Left colon (tissue), 2 donors: ENCODE data around the gene AVEN. TPM values are rescaled to one million over a fixed set of nuclear protein-coding genes. Genes with fewer than 3 reads are reported as not detected.
"Not testable (repeated sequence)": the region's sequence is repeated elsewhere in the genome, so short reads cannot be mapped to it uniquely, and the experiment has no call there.

Source experiments
- ATAC-seq: fragments of 200-7000 bp; cut with Tn5 transposase; one replicate; pipeline ENCODE4 v1.9.1; 2020; ENCODE audit warnings: mild to moderate bottlenecking, moderate library complexity
- DNase-seq, 2 donors: peaks; one replicate each; pipeline ENCODE4 v3.0.0-alpha.2; 2020
- intact Hi-C, 2 donors: fragments of 100-400 bp; cut with DNase I in 1 of 2; cut with micrococcal nuclease in 1 of 2; formaldehyde crosslinking; loops; one replicate each; pipeline versions ENCODE4 v1.11.2 to v1.14.0; 2022; cut with DNase I, micrococcal nuclease
- total RNA-seq, 2 donors: library from RNA; stranded (reverse); fragmentation: NEBNext Ultra II Directional; extraction: Animal tissue kit (Norgen Biotek cat#: 25700); gene quantifications; one replicate each; pipeline ENCODE4 v1.2.1, GENCODE V29; 2021
- donor health status: DM: no; HTN: no; CAD: no.
- donor health status: DM: yes; HTN: yes; CAD: no.

AVEN gene
- total RNA-seq, 2 donors from 2014 or later: 10.3 to 11.4 TPM

- intact Hi-C loops: no loop called here
- ATAC-seq (no peak), DNase-seq (no peak)
Measured at GRCh38 chr15:34001536-34001935, 37.5 kb downstream of the AVEN start.

GRCh38 chr15:33995666-33996065 is 43.3 kb downstream of the AVEN start:
- intact Hi-C loops: loop anchor here in 1 of 2 donors (10.0 kb wide), 1 partner anchor 261 kb away; no protein-coding TSS in a partner anchor
- not testable (repeated sequence) for ATAC-seq, DNase-seq

- DNase-seq (peak in 1 of 2 donors; percentile 6), ATAC-seq (no peak)
- intact Hi-C loops: loop anchor here in 1 of 2 donors (10.0 kb wide), 1 partner anchor 259 kb away; no protein-coding TSS in a partner anchor
Measured at GRCh38 chr15:33994005-33994615, 44.9 kb downstream of the AVEN start.

GRCh38 chr15:33988384-33988783 is 50.6 kb downstream of the AVEN start:
- DNase-seq (no peak), ATAC-seq (no peak)
- intact Hi-C loops: no loop called here

- ATAC-seq (no peak), DNase-seq (no peak)
- intact Hi-C loops: no loop called here
Measured at GRCh38 chr15:33987444-33987843, 51.6 kb downstream of the AVEN start.

- DNase-seq (no peak), ATAC-seq (no peak)
Measured at GRCh38 chr15:33985751-33986150, 53.3 kb downstream of the AVEN start.

GRCh38 chr15:33985287-33985686 is 53.7 kb downstream of the AVEN start:
- ATAC-seq: no peak
- no peak for DNase-seq

More at GRCh38 chr15:33985751-33986150, 53.3 kb downstream of the AVEN start:
- intact Hi-C loops: no loop called here

GRCh38 chr15:33982516-33982915 is 56.5 kb downstream of the AVEN start:
- intact Hi-C loops: no loop called here
- ATAC-seq (no peak), DNase-seq (no peak)

More at GRCh38 chr15:33985287-33985686, 53.7 kb downstream of the AVEN start:
- intact Hi-C loops: no loop called here

- ATAC-seq: no peak
- intact Hi-C loops: no loop called here
Measured at GRCh38 chr15:33980159-33980558, 58.8 kb downstream of the AVEN start.

GRCh38 chr15:33975022-33975565 is 63.9 kb downstream of the AVEN start:
- no peak for ATAC-seq
- intact Hi-C loops: no loop called here
- DNase-seq: no peak

More at GRCh38 chr15:33980159-33980558, 58.8 kb downstream of the AVEN start:
- DNase-seq: no peak

GRCh38 chr15:33971811-33972210 is 67.2 kb downstream of the AVEN start:
- intact Hi-C loops: no loop called here
- DNase-seq (no peak), ATAC-seq (no peak)

GRCh38 chr15:33968821-33969220 is 70.2 kb downstream of the AVEN start:
- intact Hi-C loops: loop anchor here in 1 of 2 donors (10.0 kb wide), 1 partner anchor 234 kb away; no protein-coding TSS in a partner anchor

GRCh38 chr15:33968224-33968623 is 70.8 kb downstream of the AVEN start, which contains the start of gene CHRM5:
TSS of gene CHRM5 (plus strand) at chr15:33968497. CDS start at chr15:34062718, 94,221 bp downstream.
- intact Hi-C loops: loop anchor here in 1 of 2 donors (10.0 kb wide), 1 partner anchor 233 kb away; no protein-coding TSS in a partner anchor
- DNase-seq (no peak), ATAC-seq (no peak)

More at GRCh38 chr15:33968821-33969220, 70.2 kb downstream of the AVEN start:
- no peak for ATAC-seq
- no peak for DNase-seq

GRCh38 chr15:33964665-33965040 is 74.4 kb downstream of the AVEN start:
- no peak for DNase-seq
- no peak for ATAC-seq
- intact Hi-C loops: loop anchor here in 1 of 2 donors (10.0 kb wide), 1 partner anchor 230 kb away; no protein-coding TSS in a partner anchor

- ATAC-seq: peak; percentile 34
- intact Hi-C loops: loop anchor here in 1 of 2 donors (10.0 kb wide), 1 partner anchor 229 kb away; no protein-coding TSS in a partner anchor
Measured at GRCh38 chr15:33963831-33964664, 75.0 kb downstream of the AVEN start.

GRCh38 chr15:33960549-33960935 is 78.5 kb downstream of the AVEN start:
- intact Hi-C loops: loop anchor here in 1 of 2 donors (10.0 kb wide), 1 partner anchor 226 kb away; no protein-coding TSS in a partner anchor
- DNase-seq (no peak), ATAC-seq (no peak)

More at GRCh38 chr15:33963831-33964664, 75.0 kb downstream of the AVEN start:
- no peak for DNase-seq

- no peak for ATAC-seq
Measured at GRCh38 chr15:33959844-33960548, 79.0 kb downstream of the AVEN start.

GRCh38 chr15:33956397-33956796 is 82.6 kb downstream of the AVEN start:
- no peak for ATAC-seq
- intact Hi-C loops: no loop called here
- no peak for DNase-seq

More at GRCh38 chr15:33959844-33960548, 79.0 kb downstream of the AVEN start:
- no peak for DNase-seq
- intact Hi-C loops: loop anchor here in 1 of 2 donors (10.0 kb wide), 1 partner anchor 225 kb away; no protein-coding TSS in a partner anchor
